Endothelial cell of umbilical vein (primary cell): Measurements from ENCODE around the gene ALDH8A1. TPM values are rescaled to one million over a fixed set of nuclear protein-coding genes. Genes with fewer than 3 reads are reported as not detected.

ENCODE experiments used
- BruUV-seq: library from RNA; stranded (reverse); fragments of 400-500 nt; replicated peaks from 2 replicates; lab custom pipeline; 2021; lab: Mats Ljungman, UMichigan
- CTCF ChIA-PET: fragments of 300-600, 350-600 bp; sonication (Branson Sonifier 250); formaldehyde crosslinking; loops from one replicate; lab custom pipeline; 2021; ENCODE audit warnings: antibody characterized with exemption, inconsistent platforms; lab: Charles Lee
- POLR2A ChIA-PET: fragments of 300-600, 350-600 bp; sonication (Branson Sonifier 250); formaldehyde crosslinking; loops from one replicate; lab custom pipeline; 2021; ENCODE audit warnings: antibody characterized with exemption, inconsistent platforms; lab: Charles Lee
- DNase-seq: peaks from one replicate; pipeline ENCODE4 v3.0.0-alpha.2; 2011; ENCODE audit warnings: low read depth, low spot score
- FAIRE-seq: peaks from 2 replicates; lab custom pipeline; 2011; peaks lifted over from hg19 to GRCh38; lab: Jason Lieb, UNC
- H2AFZ ChIP-seq: 2 replicates; pipeline ENCODE4 v1.6.0; 2012; ENCODE audit warnings: low read depth, low read length, control low read depth, inconsistent platforms
- H3K27ac ChIP-seq: 2 replicates; pipeline ENCODE4 v1.5.1; 2011; ENCODE audit warnings: low read depth, mild to moderate bottlenecking, control low read depth, low read length, moderate library complexity; ENCODE audit not compliant: insufficient read depth
- H3K27me3 ChIP-seq, 2 experiments: 2 replicates each; pipeline versions ENCODE4 v1.6.0 to v1.6.1; 2011; ENCODE audit warnings: low read length in 2 of 2, mixed read lengths in 1 of 2; ENCODE audit not compliant: control insufficient read depth in 2 of 2, insufficient read depth in 2 of 2
- H3K36me3 ChIP-seq, 2 experiments: 2 replicates in 1 of 2; 3 replicates in 1 of 2; pipeline ENCODE4 v1.5.1; 2011; ENCODE audit warnings: low read length in 2 of 2, mild to moderate bottlenecking in 1 of 2, moderate library complexity in 1 of 2; ENCODE audit not compliant: control insufficient read depth in 2 of 2, insufficient read depth in 2 of 2; ENCODE audit errors: extremely low read depth in 1 of 2
- H3K4me1 ChIP-seq: 3 replicates; pipeline ENCODE4 v1.5.1; 2011; ENCODE audit warnings: mild to moderate bottlenecking, low read length; ENCODE audit not compliant: control insufficient read depth, insufficient read depth; ENCODE audit errors: extremely low read depth
- H3K4me2 ChIP-seq: 2 replicates; pipeline ENCODE4 v1.6.1; 2011; ENCODE audit warnings: low read length, control low read depth, mixed read lengths; ENCODE audit not compliant: insufficient read depth
- H3K4me3 ChIP-seq, 3 experiments: fragments of 200-600 bp in 1 of 3; sonication (generic), shearing (Covaris generic) in 1 of 3; replicated peaks in 1 of 3; 2 replicates each; pipeline ENCODE4 v1.5.1; 2011 to 2016; ENCODE audit warnings: control low read depth in 3 of 3, low read length in 3 of 3, mild to moderate bottlenecking in 2 of 3, inconsistent platforms in 1 of 3, low read depth in 1 of 3, moderate library complexity in 1 of 3; ENCODE audit not compliant: insufficient read depth in 1 of 3
- H3K79me2 ChIP-seq: 2 replicates; pipeline ENCODE4 v1.6.0; 2012; ENCODE audit warnings: low read length, inconsistent platforms; ENCODE audit not compliant: control insufficient read depth, insufficient read depth
- H3K9ac ChIP-seq: replicated peaks from 2 replicates; pipeline ENCODE3; 2011; ENCODE audit warnings: low read length, control low read depth; ENCODE audit not compliant: insufficient read depth; ENCODE audit errors: extremely low read depth
- H3K9me1 ChIP-seq: replicated peaks from 3 replicates; pipeline ENCODE4 v1.6.0; 2011; ENCODE audit warnings: mild to moderate bottlenecking, low read length; ENCODE audit not compliant: control insufficient read depth, insufficient read depth; ENCODE audit errors: extremely low read depth
- H3K9me3 ChIP-seq: replicated peaks from 2 replicates; pipeline ENCODE4 v1.5.1; 2012; ENCODE audit warnings: low read length, inconsistent platforms; ENCODE audit not compliant: control insufficient read depth, insufficient read depth
- H4K20me1 ChIP-seq: replicated peaks from 2 replicates; pipeline ENCODE3; 2011; ENCODE audit warnings: mild to moderate bottlenecking, low read length; ENCODE audit not compliant: control insufficient read depth, insufficient read depth; ENCODE audit errors: extremely low read depth
- EZH2 ChIP-seq: IDR thresholded peaks from 2 replicates; pipeline ENCODE4 v1.6.1; 2012; ENCODE audit warnings: borderline replicate concordance, low read depth, mild to moderate bottlenecking, moderate library complexity, low read length, inconsistent platforms; ENCODE audit not compliant: severe bottlenecking
- FOS ChIP-seq: IDR thresholded peaks from 2 replicates; pipeline ENCODE4 v1.6.1; 2011; ENCODE audit warnings: mild to moderate bottlenecking, low read length, moderate library complexity, borderline replicate concordance; ENCODE audit not compliant: insufficient read depth
- GATA2 ChIP-seq: IDR thresholded peaks from 2 replicates; pipeline ENCODE4 v1.7.0; 2011; ENCODE audit warnings: low read depth, mild to moderate bottlenecking, moderate library complexity, mixed read lengths, low read length; ENCODE audit not compliant: insufficient read length, insufficient read depth
- MYC ChIP-seq: IDR thresholded peaks from one replicate; pipeline ENCODE4 v1.6.1; 2011; ENCODE audit warnings: mild to moderate bottlenecking, low read depth, low read length
- POLR2A ChIP-seq: IDR thresholded peaks from 2 replicates; pipeline ENCODE4 v1.6.1; 2012; ENCODE audit warnings: low read depth, mild to moderate bottlenecking, control low read depth, low read length
- dilution Hi-C: fragments of 300-500 bp; cut with MboI; formaldehyde crosslinking; loops from one replicate; pipeline ENCODE4 v1.15.0; 2019; ENCODE audit warnings: low sequenced_read_pairs; ENCODE audit not compliant: extremely low pct_ligation_motif_present
- intact Hi-C: fragments of 100-400 bp; cut with micrococcal nuclease; formaldehyde crosslinking; loops from one replicate; pipeline ENCODE4 v1.10.0; 2022
- polyA plus RNA-seq, 4 experiments: library from polyadenylated mRNA; depleted of rRNA in 3 of 4; stranded (reverse) in 3 of 4; unstranded in 1 of 4; fragments of >200 nt; gene quantifications; 2 replicates each; pipeline versions ENCODE4 v1.2.1 to v1.2.3, GENCODE V29; 2011 to 2012; ENCODE audit warnings: missing spikeins in 1 of 4
- total RNA-seq: library from RNA; stranded (reverse); gene quantifications from 2 replicates; pipeline ENCODE4 v1.2.3, GENCODE V29; 2021
- TF ChIP-seq, protein P1 (sequence below): IDR thresholded peaks from 2 replicates; pipeline ENCODE4 v1.6.1; 2011; ENCODE audit not compliant: insufficient read depth, insufficient read length
- TF ChIP-seq, protein P2 (sequence below), 2 donors: IDR thresholded peaks; 1 replicate in 1 of 2; 2 replicates in 1 of 2; pipeline ENCODE4 v1.5.1; 2011; ENCODE audit warnings: low read length in 2 of 2, mild to moderate bottlenecking in 2 of 2, moderate library complexity in 2 of 2, control low read depth in 1 of 2, inconsistent platforms in 1 of 2, low read depth in 1 of 2; ENCODE audit not compliant: insufficient read depth in 1 of 2; ENCODE audit errors: extremely low read depth in 1 of 2

ALDH8A1 gene
- total and polyA plus RNA-seq, 2 donors (not counting 3 experiments of a cell fraction or from before 2014, with no cell fraction given) = 0.08 to 0.95 TPM

GRCh38 chr6:134967711-134968110 lies 17.8 kb upstream of the ALDH8A1 start:
- Histone ChIP-seq H3K9me3 (no peaks in the 10 kb centered on the region), H3K79me2 (no peaks in the 10 kb centered on the region), H3K9ac (no peak overlapping the region), H3K9me1 (no peaks in the 10 kb centered on the region), H4K20me1 (no peaks in the 10 kb centered on the region), H3K27ac (no peak overlapping the region), H2AFZ (no peak overlapping the region), H3K36me3 (no peaks in the 10 kb centered on the region), H3K4me3 (no peak overlapping the region), H3K4me2 (no peak overlapping the region), H3K27me3 (no peaks in the 10 kb centered on the region), H3K4me1 (no peaks in the 10 kb centered on the region)
- dilution Hi-C loops (no loop called here), intact Hi-C loops (no loop called here)
- TF ChIP-seq, protein P1, sequence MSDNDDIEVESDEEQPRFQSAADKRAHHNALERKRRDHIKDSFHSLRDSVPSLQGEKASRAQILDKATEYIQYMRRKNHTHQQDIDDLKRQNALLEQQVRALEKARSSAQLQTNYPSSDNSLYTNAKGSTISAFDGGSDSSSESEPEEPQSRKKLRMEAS = no peak
- TF ChIP-seq EZH2 (no peak), GATA2 (no peak), FOS (no peak), POLR2A (no peak), MYC (no peak)
- TF ChIP-seq, protein P2, sequence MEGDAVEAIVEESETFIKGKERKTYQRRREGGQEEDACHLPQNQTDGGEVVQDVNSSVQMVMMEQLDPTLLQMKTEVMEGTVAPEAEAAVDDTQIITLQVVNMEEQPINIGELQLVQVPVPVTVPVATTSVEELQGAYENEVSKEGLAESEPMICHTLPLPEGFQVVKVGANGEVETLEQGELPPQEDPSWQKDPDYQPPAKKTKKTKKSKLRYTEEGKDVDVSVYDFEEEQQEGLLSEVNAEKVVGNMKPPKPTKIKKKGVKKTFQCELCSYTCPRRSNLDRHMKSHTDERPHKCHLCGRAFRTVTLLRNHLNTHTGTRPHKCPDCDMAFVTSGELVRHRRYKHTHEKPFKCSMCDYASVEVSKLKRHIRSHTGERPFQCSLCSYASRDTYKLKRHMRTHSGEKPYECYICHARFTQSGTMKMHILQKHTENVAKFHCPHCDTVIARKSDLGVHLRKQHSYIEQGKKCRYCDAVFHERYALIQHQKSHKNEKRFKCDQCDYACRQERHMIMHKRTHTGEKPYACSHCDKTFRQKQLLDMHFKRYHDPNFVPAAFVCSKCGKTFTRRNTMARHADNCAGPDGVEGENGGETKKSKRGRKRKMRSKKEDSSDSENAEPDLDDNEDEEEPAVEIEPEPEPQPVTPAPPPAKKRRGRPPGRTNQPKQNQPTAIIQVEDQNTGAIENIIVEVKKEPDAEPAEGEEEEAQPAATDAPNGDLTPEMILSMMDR (IDR thresholded peaks at IDR 0.05; ENCODE audit: extremely low read depth in 1 of 2, insufficient read depth in 1 of 2, low read depth in 1 of 2, low read length in 2 of 2) = no peak
- no peak for FAIRE-seq
- DNase-seq = no peak
- ChIA-PET POLR2A (no interaction called here), CTCF (interaction anchor here (1.2 kb wide), 1 partner anchor 35 kb away, joined by 3 read pairs; no protein-coding TSS in a partner anchor)
- BruUV-seq = no TSS peak
